Gastrocnemius medialis (tissue), 4 donors: ENCODE measurements around the gene DDT.
"Not testable (repeated sequence)": the region's sequence is repeated elsewhere in the genome, so short reads cannot be mapped to it uniquely, and the experiment has no call there.

Experiments used
- POLR2A ChIP-seq, 2 donors: fragments of 450-650 bp; IDR thresholded peaks; one replicate each; pipeline ENCODE4 v1.6.1; 2017; ENCODE audit warnings: antibody characterized with exemption in 2 of 2, mild to moderate bottlenecking in 2 of 2, moderate library complexity in 2 of 2
- TF ChIP-seq, protein P1 (sequence below), 5 experiments: fragments of 450-650 bp in 3 of 5; fragments of 200-600 bp in 2 of 5; sonication (generic) in 2 of 5; IDR thresholded peaks in 4 of 5; conservative IDR thresholded peaks in 1 of 5; 1 replicate in 4 of 5; 2 replicates in 1 of 5; pipeline ENCODE4 v1.5.1; 2016 to 2019; ENCODE audit warnings: antibody characterized with exemption in 5 of 5, mild to moderate bottlenecking in 3 of 5, moderate library complexity in 3 of 5

DNA sequence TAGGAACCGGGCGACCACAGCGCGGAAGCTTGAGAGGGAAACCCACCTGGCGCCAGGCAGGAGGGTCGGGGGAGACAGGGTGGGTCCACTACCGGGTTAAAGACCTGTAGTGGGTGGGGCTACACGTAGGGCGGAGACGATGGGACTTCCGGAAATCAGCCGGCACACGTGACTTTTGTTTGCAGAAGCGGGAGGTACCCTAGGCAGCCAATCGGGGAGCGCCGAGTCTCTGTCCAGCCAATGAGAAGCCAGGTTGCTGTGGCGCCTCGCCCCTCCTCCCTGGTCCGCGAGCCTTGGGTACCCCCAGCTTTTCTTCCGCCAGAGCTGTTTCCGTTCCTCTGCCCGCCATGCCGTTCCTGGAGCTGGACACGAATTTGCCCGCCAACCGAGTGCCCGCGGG lies 7.7 kb downstream of the DDT start, which contains the start of gene DDTL:
- TF ChIP-seq POLR2A (IDR thresholded peaks at IDR 0.05), result not testable (repeated sequence)
- TF ChIP-seq, protein P1, sequence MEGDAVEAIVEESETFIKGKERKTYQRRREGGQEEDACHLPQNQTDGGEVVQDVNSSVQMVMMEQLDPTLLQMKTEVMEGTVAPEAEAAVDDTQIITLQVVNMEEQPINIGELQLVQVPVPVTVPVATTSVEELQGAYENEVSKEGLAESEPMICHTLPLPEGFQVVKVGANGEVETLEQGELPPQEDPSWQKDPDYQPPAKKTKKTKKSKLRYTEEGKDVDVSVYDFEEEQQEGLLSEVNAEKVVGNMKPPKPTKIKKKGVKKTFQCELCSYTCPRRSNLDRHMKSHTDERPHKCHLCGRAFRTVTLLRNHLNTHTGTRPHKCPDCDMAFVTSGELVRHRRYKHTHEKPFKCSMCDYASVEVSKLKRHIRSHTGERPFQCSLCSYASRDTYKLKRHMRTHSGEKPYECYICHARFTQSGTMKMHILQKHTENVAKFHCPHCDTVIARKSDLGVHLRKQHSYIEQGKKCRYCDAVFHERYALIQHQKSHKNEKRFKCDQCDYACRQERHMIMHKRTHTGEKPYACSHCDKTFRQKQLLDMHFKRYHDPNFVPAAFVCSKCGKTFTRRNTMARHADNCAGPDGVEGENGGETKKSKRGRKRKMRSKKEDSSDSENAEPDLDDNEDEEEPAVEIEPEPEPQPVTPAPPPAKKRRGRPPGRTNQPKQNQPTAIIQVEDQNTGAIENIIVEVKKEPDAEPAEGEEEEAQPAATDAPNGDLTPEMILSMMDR (IDR thresholded peaks at IDR 0.05 in 4 of 5, conservative IDR thresholded peaks at IDR 0.05 in 1 of 5), result not testable (repeated sequence)
